GM19043 (cell line): ENCODE results near the gene POU3F3.

Experiments used
- ATAC-seq: cut with Tn5 transposase; IDR thresholded peaks from one replicate; pipeline ENCODE4 v1.9.1; 2021; ENCODE audit warnings: low read depth; ENCODE audit not compliant: unreplicated experiment

POU3F3 gene

DNA sequence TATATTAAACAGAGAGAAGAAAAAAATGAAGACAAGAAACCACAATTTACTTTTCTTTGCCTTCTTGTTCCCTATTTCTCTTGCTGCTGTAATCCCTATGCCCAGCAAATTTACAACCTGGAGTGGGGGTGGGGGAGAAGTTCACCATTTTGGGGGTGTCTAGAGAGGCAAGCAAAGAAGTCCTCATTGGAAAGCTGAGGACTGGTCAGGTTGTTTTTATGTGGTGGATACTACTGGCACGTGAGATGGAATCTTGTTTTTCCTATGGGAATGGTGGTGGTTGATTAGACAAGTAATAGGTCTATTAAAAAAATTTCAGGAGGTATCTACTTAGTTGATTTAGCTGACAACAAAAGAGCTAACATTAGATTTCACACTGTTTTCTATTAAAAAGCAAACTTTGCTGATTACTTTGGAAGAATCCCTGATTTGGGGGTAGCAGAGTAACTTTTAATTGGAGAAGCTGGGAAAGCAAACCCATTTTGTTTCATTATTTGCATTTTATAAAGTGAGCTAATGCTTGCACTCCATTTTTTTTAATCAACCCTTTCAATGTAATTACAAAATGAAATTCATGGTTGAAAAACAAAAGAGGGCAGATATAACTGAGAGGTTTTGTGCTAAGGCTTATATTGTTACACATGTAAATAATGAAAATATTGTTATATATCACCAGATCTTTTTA is 6.0 kb downstream of the POU3F3 start:
- ATAC-seq, result no peak

DNA sequence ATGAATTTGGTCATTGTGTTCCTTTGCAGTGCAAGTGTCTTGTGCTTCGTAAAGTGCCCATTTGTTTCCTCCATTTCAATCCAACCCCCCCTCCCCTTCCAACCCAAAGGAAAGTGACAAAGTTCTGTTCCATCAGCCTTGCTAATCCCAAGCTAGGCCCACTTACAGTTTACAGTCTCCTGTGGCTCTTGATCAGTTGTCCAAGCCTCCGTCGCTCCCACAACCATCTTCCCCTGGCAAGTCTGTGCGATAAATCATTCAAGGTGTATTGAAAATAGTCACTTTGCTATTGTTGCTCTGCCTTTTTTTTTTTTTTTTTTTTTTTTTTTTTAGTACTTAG is 6.5 kb downstream of the POU3F3 start:
- ATAC-seq, result no peak

DNA sequence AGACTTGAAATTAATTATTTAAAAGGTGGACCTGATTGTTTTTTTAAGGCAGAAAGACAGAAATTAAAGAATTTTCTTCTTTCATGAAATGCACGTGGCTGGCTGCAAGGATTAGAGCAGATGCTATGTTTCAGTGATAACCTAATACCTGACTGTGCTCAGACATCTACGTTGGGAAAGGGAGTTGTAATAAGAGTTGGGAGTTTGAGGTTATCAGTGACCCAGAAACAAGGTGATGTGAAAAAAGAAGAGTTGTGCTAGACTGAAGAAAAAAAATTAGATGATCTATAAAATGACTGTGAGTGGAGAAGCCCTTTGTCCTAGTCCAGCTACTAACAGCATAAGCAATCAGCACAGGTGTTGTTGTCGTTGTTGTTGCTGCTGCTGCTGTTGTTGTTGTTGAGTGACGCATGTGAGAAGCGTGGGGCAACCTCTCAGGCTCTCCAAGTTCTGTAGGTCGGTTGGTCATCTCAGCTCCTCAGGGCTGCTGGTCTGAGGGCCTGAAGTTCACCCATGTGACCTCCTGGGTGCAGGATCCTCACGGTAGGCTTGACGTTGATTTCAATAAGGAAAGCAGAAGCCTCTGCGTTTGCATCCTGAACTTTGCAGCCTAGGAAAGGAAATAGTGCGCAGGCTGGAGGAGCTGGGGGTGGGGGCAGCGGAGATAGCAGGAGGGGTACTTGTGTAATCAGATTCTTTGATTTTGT is 7.6 kb downstream of the POU3F3 start:
- no peak for ATAC-seq

DNA sequence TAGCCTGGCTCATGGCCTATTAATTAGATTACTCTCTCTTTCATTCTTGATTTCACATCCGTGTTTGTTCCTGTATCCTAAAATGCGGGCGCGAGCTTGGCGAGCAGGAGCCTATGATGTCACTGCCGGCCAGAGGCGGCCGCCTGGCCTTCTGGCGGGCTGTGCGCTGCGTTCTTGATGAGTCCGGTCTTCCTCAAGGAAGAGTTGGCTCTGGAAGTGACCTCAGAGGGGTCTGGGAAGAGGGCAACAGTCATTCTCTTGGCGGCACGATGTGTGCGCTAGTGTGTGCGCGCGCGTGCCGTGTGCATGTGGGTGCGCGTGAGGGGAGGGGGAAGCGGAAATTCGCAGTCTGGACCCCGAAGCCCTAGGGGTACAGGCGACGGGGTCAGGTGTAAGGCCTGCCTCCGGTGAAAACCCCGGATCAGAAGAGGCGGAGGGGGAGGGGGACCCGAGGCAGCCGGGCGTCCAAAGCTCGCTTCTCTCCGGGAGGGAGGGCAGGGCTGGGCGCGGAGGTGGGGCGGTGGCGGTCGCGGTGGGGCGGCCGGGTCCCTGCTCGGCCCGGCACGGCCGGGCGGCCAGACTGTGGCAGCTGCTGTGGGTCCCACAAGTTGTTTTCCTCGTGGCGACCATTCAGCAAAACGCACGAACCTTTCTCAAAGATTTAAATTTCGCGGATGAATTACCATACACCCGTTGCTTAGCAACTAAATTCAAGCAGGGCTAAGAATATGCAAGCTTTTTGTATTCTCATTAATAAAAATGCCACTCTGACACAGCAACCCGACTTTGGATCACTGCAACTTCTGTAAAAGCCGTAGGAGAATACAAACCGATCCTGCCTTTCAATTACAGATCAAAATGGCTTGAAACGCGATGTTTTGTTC is 8.4 kb downstream of the POU3F3 start:
- ATAC-seq, result no peak

DNA sequence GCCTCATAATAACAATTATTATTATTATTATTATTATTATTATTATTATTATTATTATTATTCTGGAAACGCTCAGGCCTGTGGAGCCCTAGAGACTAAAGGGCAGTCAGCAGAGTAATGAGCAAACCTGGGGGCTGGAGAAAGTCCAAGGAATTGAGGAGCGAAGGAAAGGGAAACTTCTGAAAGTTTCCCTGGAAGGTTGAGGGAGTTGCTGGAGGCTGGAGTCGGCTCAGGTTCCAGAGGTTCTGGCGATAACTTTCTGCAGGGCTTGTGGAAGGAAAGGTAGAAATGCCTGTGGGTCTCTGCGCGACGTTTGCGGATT is 9.2 kb downstream of the POU3F3 start:
- ATAC-seq, result no peak

DNA sequence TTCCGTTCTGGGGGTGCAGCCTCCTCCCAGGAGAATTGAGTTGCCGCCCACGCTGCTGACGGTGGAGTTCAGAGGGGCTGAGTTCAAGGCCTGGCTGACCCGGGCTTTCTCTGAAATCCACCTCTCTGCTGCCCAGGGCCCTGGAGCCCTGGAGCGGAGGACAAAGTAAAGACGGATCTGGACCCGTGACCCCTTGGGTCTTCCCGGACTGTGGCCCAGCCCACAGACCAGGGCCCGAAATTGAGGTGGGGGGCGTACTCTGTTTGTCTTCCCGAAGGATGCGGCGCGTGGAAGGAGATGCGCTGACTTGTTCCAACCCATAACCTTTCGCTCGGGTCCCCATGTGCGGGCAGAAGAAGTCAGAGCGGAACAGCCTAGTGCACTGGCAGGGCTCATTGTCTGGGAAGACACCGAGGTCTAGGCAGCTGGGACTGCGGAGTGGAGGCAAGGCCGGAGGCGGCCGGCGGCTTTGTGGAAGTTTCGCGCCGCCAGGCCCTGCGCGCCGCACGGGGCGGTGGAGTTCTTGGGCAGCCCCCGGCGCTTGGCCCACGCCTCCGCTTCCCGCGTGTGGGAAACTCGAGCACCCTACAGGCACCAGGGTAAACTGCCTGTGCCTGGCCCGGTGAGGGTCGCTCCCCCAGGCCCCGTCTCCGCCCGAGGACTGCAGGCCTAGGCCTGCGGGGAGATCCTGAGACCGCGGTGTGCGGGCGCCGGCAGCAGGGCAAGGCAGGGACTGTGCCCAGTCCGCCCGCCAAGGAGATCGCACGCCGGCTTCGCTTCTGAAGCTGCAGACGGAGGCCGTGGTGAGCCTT is 9.8 kb downstream of the POU3F3 start:
- ATAC-seq, result no peak

DNA sequence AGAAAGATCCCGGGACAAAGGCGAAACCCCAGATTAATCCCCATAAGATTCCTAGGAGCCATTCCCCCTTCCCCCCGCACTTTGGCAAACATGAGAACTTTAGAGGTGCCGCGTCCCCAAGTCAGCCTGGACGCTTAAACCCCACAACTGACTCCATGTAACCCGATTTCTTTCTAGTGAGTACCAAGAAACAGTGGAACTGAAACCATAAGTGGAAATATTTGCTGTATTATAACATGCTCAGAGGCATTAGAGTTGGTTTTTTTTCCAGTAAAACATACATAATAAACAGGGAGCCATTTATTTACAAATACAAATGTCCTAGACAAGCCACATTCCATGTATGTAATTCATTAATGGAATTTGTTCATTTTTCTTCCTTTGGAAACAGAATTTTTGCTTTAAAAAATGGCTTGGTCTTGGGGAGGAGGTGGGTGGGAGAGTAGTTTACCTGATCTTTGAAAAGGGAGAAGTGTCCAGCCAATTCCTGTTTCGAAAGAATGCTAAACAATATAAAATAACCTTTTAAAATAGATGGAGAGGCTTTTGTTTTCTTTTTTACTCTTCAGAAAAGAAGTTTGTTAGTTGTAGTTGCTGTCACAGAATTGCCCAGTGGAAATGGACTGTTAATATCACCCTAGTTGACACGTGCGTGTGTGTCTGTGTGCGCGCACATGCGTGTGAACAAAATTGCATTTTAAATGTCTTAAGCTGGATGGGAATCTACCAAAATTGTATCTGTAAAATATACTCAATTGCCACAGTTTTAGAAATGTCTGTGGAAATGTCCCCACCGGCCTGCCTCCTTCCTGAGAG is 10.6 kb downstream of the POU3F3 start:
- no peak for ATAC-seq

DNA sequence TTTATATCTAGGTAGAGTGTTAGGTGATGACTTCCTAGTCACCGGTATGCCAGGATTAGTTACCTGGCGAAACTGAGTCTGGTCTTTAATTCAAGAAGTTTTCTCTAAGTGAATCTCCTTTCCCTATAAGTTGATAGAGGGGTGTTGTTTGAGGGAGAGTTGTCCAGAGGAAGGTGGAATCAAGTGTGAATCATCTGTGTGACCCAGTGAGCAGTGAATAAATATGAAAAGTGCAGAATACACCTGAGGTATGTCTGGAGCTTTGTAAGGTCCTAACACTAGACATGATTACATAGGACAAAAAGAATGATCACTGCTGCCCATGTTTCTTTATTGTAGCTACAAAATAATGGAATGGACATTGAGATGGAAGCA is 11.2 kb downstream of the POU3F3 start:
- ATAC-seq, result no peak

DNA sequence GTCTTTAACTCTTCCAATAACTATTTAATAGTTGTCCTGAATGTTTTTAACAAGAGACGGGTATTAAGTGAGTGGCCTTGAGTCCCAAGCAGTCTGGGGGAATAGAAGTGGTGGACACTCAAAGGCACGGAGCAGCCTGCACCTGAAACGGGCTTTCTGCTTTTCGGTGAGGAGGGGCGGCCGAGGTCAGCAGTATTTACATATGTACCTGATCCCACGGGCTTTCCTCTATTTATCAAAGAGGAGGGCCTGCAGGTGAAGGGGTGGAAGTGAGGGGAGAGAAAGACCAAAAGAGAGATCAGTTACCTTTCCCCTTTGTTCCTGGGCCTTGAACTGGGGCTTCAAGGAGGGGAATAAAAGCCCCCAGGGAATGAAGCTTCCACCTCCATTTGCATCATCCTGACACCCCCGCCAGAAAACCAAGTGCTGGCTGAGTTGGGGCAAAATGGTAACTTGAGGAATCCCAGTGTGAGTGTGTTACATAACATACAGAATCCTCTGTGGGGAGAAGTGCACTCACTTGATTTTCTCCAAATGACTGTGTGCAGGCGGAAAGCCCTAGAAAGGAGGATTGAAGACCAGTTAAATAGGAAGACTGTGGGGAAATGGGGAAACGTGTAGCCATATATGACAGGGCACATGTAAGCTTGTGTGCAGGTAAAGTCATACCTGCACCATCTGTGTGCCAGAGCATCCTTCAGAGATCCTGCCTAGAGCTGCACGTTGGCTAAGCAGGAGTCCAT is 12.4 kb downstream of the POU3F3 start:
- ATAC-seq, result no peak

DNA sequence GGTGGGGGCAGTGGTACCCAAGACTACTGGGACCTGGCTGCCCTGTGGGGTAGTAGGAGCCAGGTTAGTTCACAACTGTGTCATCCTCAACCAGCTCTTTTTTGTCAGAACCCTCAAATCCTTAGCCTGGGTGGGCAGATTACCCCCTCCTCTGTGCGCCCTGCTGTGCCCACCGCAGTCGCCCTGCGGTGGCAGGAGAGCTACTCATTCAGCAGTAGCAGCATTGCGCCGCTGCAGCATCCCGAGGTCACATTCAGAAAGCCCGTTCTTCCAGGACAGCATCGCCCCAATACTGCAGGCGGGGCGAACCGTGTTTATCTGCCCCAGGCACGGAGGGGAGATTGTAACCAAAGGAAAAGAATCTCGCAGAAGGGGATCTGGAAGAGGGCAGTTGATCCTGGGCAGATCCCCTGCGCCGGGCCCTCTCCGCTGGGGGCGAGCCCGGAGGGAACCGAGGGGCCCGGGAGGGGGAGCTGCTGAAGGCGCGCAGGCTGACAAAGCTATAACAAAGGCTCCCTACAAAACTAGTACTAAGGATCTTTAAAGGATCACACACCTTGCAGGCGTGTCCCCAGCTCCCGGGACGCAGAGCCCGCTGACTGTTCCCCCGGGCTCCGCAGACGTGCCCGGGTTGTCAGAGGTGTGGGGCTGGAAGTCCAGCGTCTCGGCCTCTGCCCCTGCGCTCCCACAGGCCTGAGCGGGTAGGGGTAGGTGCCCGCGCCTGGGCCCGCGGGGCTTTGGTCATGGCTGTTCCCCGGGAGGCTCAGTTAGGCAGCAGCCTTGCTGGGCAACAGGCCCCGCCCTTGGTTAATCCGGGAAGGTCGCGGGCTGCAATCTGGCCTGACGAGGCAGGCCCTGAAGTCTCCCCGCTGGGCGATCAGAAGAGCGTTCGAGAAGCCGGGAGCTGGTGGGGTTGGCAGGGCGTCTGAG is 13.2 kb downstream of the POU3F3 start:
- no peak for ATAC-seq

DNA sequence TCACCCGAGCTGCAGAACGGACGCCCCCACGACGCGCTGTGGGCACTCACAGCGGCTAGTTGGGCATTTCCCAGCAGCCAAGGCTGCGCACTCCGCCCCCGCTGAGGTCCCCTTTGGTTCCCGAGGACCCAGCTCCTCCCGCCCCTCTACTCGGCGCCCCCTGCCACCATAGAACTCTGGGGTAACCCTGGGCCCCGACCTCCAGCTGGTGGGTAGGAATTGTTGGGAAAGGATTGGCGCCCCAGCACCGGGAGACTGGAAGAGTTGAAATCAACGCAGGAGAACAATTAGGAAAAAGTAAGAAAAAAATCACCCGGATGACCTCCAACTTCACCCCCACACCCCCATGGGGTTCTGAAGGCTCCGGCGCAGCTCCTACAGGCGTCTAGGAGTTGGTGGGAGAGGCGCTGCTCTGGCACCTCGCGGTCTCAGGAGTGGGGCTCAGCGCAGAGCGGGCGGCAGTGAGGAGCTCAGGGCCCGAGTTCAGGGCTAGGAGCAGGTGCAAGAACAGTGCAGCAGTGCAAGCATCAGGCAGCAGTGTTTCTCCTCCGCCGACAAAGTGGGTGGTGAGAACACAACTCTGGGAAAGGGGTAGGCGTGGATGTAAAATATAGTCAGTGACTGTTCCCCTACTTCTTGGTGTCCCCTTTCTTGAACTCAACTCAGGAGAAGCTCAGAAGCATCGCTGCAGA is 14.0 kb downstream of the POU3F3 start:
- ATAC-seq, result no peak

DNA sequence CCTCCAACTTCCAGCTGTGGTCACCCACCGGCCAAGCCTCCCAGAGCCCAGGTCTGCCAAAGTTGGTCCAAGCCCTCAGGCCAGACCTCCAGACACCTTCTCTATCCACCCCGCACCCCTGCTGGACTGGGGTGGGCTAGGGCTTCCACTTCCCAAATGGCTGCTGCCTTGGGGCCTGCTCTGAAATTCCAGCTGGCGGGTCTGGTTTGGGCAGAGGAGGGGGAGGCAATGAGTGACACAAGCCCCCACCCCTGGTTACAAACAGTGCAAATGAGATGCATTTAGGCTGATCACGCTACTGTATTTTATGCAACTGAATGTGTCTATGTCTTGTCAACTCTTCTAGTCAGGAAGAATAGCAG is 14.6 kb downstream of the POU3F3 start:
- ATAC-seq, result no peak

DNA sequence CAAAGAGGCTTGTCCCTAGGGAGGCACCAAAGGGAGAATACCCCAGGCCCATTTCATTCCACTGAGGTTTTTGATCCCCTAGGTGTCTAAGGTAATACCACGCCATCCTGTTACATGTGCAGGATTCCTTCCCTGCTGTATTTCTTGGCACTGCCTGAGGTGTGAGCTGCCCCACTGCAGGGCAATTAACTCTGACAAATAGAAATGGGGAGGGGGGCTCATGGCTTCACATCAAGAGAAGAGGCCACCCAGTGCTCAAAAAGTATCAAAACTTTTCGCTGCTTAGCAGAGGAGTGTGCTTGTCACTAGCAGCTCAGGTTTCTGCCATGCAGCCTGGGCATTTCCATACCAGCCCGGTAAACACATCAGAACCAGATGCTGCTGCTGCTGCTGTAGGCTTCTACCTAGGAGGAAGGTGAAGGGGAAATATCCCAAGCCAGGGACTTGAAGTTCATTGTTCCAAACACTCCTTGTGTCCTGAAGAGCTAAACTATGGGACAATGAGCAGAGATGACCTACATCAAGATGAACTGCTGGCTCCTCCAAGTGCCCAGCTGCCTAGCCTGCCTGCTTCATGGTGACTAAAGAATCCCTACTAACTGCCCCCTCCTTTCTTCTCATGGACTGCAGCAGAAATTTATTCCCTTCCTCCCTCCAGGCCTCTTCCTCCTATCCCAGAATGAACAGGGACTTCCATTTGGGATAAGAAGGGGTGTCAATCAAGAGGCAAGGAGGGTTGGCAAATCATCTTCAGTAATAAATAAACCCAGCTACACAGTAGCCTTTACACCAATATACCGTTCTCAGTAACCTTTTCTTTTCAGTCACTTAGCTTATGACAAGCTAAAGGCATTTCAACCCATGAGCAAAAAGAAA is 16.4 kb downstream of the POU3F3 start:
- no peak for ATAC-seq

DNA sequence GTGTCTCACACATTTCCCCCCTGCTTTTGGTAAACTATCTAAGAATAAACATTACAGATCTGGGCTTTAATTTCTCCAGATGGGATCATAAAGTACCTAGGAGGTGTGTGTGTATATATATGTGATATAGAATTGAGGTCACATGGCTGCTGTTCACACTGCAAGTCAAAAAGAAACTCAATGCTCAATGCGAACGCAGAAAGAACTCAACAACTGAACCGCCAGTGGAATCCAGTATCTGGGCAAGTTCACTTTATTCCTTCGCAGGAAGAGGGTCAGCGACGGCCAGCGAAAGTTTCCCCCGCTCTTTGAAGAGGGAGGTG is 17.7 kb downstream of the POU3F3 start:
- no peak for ATAC-seq

DNA sequence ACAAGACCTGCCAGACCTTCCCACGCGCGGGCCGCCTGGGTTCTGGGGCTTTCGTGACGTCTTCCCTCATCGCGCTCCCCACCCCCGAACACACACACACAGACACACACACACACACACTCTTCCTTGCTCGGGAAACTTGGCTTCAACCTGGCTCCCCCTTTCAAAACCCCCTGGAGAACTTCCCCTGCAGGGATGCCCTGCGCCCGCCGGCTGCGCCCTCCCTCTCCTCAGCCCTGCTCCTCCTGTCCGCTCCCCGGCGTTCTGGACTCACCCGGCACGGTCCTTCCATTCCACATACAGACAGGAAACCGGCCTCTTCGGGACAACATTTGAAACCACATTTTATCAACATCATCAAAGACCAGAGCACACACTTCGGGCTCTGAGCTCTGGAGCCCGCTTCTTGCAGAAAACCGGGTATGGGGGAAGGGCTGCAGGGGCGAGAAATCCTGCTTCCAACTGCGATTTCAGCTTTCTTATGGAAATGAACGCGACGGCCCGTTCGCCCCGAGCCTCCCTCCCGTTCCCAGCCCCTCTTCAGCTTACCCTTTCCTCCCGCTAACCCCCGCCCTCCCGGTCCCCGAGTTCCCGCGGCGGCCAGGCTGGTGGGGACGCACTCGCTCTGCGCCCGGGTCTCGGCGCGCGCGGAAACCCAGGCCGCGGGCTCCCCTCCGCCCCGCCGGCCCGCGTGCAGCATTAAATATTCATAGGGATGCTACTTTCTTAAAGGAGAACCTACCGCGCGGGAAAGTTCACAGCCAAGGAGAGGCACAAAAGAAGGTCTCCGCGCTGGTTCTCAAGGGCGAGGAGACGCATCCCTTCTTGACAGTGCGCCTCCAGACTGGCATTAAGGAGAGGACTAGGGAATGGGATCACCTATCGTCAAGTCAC is 18.3 kb downstream of the POU3F3 start:
- no peak for ATAC-seq
